Fibroblast of skin of abdomen (primary cell): Measurements from ENCODE around the gene NR2E1.

Experiments
- DNase-seq: peaks from one replicate; pipeline ENCODE4 v3.0.0-alpha.2; 2013

NR2E1 gene

DNA sequence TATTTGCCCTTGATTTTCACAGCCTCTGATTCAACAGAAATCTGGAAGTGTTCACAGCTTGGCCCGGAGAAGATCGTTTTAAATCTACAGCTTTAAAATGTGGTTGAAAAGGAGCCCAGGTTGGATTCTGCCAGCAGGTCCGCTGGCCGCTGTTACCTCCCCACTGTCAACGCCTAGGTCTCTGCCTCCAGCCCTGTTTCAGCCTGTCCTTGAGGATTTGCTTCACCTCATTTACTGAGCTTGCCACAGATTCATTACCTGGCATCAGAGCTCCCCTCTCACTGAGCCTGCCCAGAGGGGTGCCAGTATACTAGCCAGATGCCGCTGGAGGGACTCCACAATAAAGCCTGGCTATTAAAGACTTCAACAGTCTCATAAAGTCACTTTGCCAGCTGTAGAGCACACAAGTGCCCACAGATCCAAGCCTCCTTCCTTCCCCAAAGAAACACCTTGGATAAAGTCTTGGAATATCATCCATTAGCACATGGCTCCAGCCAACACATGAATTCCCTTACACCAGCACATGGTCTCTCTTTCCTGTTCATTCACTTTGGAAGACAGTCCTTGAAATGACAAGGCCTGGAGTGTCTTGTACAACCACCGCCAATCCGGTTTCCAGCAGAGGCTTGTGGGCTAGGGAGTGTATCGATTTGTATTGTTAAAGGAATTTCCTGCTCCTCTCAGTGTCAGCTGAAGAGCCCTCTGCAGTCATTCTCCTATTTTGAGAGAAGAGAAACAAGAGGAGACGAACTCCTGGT lies 9.5 kb upstream of the NR2E1 start:
- no peak for DNase-seq

GRCh38 chr6:108156938-108157233 lies 8.9 kb upstream of the NR2E1 start:
- DNase-seq: no peak

GRCh38 chr6:108157234-108157980 lies 8.4 kb upstream of the NR2E1 start:
- no peak for DNase-seq

DNA sequence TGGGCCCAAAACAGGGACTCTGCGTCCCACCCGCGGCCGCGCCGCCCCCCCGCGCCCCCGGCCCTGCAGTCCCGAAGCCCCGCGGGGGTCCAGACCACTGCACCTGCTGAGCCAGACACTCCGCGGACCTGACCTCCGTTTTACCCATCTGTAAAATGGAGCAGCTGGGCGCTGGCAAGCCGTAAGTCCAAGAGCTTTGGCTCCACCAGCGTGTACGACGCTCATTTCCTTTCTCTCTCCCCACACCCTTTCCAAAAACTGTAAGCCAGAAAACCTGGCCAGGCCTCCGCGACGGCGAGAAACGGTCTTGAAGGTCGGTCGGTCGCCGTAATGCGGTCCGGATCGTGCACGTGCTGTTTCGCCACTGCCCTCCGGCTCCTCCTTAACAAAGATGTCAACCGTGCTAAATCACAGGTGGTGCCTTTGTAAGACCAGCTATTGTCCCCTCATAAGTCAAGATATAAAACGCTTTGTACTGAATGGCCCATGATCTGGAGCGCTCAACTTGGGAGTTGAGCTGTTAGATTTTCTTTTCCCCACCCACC lies 7.8 kb upstream of the NR2E1 start:
- DNase-seq: no peak

DNA sequence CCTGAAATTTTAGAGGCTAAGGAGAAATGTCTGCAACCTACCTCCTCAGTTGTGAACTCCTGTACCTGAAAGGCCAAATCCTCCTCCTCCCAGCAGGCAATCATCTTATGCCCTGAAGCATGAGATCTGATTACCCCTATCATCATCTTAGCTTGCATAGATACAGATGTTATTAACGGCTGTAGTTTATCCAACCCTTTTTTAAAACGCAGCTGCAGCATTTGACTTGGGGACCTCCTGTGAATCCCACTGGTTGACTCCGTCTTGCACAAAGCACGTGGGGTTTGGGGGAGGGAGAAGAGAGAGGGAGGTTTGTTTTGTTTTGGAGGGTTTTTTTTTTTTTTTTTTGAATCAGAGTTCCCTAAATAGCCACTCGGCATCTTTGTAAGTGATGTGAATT lies 5.8 kb upstream of the NR2E1 start:
- no peak for DNase-seq

DNA sequence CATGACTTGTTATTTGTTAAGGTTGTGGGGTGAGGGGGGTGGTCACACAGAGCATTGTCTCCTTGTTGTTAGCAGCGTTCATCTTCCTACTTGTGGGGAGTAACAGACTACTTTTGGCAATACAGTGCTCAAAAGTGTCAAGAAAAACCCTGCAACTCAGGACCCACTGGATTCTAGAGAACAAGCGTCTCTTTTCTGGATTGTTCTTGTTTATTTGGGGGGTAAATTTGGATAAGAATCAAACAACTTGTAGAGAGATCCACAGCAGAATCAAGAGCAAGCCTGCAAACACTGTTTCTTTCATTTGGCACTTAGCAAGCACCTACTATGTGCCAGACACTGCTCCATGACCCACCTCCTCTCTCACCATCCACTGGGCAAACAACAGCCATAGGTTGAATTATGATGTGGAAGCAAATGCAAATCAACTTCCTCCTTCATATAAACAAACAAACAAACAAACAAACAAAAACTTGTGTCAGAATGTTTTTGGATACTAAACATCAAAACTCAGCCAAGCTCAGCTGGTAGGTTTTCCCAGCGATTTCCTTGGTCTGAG lies 4.0 kb upstream of the NR2E1 start:
- no peak for DNase-seq

- DNase-seq: no peak
These were observed 2.6 kb upstream of the NR2E1 start for GRCh38 chr6:108163267-108163643.

DNA sequence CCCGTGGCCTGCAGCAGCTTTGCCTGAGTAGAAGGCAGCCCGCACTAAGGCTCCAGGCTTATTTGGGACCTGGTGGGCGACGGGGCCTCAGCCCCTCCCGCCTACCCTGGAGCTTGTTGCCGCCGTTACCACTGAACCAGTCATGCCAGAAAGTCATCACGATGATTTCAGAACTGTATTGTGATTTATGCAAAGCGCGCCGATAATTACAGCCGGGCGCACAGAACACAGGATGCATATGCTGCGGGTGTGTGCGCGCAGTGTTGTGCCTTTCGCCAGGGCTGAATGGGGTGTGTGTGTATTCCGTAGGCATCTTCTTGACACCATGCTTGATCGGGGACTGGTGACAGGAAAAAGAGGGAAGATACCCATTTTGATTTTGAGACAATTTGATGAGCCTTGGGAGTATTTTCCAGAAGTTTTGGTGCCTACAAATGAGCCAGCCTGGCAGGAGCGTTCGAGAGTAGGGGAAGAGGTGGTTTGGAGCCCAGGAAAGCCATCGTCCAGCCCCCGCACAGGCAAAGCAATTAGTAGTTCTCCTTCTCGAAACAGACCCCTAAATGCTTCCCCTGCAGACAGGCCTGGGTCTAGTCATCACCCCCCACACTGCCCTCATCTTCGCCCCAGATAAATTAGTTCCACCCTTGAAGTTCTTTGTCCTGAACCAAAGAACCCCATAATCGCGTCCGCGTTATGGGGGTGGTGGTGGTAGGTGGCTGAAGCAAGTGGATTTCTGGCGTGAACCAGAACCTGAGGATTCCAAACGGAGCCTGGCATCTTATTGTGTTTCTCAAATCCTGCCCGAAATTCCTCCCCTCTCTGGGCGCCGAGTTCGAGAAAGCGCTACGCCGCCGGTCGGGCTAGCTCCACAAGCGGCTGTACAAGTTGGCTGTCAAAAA lies 1.9 kb upstream of the NR2E1 start:
- no peak for DNase-seq

- DNase-seq: no peak
These were observed 1.3 kb upstream of the NR2E1 start for GRCh38 chr6:108164543-108164814.

DNA sequence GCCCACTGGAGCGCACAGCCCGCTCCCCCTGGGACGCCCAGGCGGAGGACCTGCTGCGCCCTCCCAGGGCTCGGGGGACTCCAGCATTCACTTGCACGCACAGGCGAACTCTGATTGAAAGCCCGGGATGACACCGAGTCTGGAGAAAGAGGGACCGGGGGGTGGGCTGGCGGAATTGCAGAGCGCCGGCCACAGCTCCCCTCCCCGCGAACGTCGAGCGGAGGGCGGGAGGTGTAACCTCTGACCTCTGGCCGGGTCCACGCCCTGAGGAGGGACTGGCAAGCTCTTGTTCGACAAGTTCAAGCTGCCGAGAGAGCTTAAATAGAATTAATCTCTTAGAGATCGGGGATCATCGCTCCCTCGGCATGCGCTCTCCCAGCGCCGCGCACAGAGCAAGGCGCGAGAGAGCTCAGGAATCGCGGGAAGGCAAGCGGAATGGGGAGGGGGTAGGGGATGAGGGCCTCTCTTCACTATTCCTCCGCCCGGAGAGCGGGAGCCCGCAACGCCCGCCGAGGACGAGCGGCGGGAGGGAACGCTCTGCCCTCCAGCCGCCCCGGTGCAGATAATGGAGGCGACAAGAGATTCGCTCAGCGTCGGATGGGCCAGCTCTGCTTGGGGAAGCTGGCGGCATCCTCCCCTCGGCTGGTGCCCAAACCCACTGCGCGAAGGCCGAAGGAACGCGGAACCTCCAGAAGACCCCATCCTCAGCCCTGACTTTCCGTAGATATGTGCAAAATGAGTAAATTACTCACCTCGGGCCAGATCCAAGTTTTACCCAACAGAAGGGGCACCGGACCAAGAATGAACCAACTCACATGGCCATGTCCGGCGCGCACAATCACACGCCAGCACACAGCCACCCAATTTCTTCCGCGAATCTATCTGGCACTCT lies 761 bp upstream of the NR2E1 start:
- DNase-seq: no peak

DNA sequence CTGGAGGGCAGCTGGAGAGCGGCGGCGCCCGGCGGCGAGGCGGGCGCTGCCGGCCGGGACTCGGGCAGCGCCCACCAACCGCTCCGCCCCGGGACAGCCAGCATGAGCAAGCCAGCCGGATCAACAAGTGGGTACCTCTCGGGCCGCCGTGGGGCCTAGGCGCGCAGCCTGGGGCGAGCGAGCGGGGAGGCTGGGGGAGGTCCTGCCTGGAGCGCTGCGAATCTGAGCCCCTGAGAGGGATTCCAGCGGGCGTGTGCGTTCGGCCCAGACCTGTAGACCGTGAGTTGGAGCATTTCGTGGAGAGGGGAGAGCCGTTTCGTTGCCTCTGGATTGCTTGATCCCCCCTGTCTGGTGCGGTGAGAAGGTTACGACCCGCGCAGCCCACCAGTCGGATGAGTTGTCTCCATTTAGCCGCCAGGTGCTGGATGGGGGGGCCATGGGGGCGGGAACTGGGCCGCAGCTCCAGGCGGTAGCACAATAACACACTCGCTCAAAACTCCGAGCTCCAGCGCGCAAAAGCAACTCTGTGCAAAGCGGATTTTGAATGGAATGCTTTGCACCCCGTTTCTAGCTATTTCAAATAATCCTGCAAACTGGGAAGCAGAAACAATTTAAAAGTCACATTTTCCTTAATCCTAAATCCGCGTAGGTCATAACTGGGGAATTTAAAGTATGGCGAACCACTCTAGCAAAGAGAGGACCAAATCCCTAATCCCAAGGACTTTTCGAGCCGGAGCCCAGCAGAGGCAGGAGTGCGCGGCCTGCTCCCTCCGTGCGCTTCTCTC lies 1.0 kb downstream of the NR2E1 start:
- no peak for DNase-seq

DNA sequence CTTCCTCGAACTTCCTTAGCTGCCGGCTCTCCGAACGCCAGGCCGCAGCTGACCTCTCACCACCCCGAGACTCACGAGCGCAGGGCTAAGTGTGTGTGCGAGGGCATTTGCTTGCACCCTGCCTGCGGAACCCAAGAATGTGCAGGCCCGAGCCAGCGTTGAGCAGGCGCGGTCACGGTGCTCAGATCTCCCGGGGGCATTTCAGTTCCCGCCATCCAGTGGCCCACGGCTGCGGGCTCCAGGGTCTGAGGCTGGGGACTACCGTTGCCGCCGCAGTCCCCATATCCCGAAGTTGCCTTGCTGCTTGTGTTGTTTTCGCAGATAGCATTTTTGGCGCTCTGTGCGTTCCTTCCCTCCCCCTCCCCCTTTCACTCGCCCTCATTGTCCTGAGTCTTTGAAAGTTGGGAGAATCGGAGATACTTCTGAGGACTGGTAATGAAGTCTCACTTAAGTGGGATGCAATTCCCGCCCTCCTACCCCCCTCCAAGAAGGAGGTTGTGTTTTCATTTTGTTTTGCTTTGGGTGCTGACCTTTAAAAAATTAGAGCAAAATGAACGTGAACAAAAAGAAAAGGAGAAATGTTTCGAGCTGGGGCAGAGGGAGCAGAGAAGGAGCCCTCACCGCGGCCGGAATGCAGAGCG lies 1.7 kb downstream of the NR2E1 start:
- no peak for DNase-seq

- DNase-seq: no peak
These were observed 2.3 kb downstream of the NR2E1 start for GRCh38 chr6:108168090-108168463.

GRCh38 chr6:108168501-108169463 lies 3.0 kb downstream of the NR2E1 start:
- no peak for DNase-seq

GRCh38 chr6:108169464-108170331 lies 3.9 kb downstream of the NR2E1 start:
- DNase-seq: no peak

- no peak for DNase-seq
These were observed 4.8 kb downstream of the NR2E1 start for GRCh38 chr6:108170332-108171290.

DNA sequence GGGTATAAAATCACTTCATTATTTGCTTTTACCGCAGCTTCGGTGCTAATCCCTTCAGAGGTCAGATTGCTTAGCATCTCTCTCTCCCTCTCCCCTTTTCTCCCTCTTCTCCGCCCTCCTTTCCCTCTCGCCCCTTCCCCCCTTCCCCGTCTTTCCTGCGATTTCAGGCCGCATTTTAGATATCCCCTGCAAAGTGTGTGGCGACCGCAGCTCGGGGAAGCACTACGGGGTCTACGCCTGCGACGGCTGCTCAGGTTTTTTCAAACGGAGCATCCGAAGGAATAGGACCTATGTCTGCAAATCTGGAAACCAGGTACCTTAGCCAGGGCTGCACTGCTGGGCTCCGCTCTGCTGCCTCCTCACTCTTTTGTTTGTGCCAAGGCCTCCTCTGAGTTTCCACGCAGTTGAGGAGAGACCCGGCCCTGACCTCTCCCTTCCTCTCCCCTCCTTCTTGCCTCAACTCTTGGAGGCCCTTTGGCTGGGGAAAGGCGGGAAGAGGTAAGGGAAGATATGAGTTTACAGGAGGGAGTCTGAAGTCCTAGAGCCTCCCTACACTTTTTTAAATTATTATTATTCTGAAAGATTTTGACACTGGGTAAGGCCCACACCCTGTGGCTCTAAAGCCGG lies 5.6 kb downstream of the NR2E1 start:
- DNase-seq: no peak
